Femur (tissue), 1 donor: ENCODE results near the gene RNF19B.
"Not testable (repeated sequence)": the region's sequence is repeated elsewhere in the genome, so short reads cannot be mapped to it uniquely, and the experiment has no call there.

Experiments
- DNase-seq: peaks from one replicate; pipeline ENCODE4 v3.0.0-alpha.2; 2017

RNF19B gene

GRCh38 chr1:32929366-32929765 is 35.2 kb downstream of the RNF19B start:
- DNase-seq, result no peak

- no peak for DNase-seq
Measured at GRCh38 chr1:32928715-32929114, 35.9 kb downstream of the RNF19B start.

GRCh38 chr1:32928285-32928684 is 36.3 kb downstream of the RNF19B start:
- DNase-seq, result no peak

GRCh38 chr1:32927441-32927840 is 37.2 kb downstream of the RNF19B start:
- no peak for DNase-seq

GRCh38 chr1:32926562-32926961 is 38.0 kb downstream of the RNF19B start:
- DNase-seq, result no peak

GRCh38 chr1:32925403-32926162 is 39.0 kb downstream of the RNF19B start:
- DNase-seq, result peak; percentile 44

GRCh38 chr1:32924881-32925344 is 39.7 kb downstream of the RNF19B start:
- no peak for DNase-seq

- no peak for DNase-seq
Measured at GRCh38 chr1:32920833-32921232, 43.8 kb downstream of the RNF19B start.

GRCh38 chr1:32919811-32920733 is 44.5 kb downstream of the RNF19B start:
- DNase-seq, result no peak

- DNase-seq, result no peak
Measured at GRCh38 chr1:32918179-32918578, 46.4 kb downstream of the RNF19B start.

GRCh38 chr1:32917521-32917920 is 47.1 kb downstream of the RNF19B start:
- no peak for DNase-seq

GRCh38 chr1:32915766-32916706 is 48.6 kb downstream of the RNF19B start:
- no peak for DNase-seq

GRCh38 chr1:32910319-32910718 is 54.3 kb downstream of the RNF19B start:
- DNase-seq, result no peak

GRCh38 chr1:32907435-32907834 is 57.2 kb downstream of the RNF19B start:
- no peak for DNase-seq

- DNase-seq, result no peak
Measured at GRCh38 chr1:32906654-32907053, 58.0 kb downstream of the RNF19B start.

- DNase-seq, result not testable (repeated sequence)
Measured at GRCh38 chr1:32905588-32905987, 59.0 kb downstream of the RNF19B start.

GRCh38 chr1:32904797-32905196 is 59.8 kb downstream of the RNF19B start:
- DNase-seq, result no peak

GRCh38 chr1:32903991-32904785 is 60.4 kb downstream of the RNF19B start:
- DNase-seq, result no peak

GRCh38 chr1:32902535-32902920 is 62.1 kb downstream of the RNF19B start:
- DNase-seq, result no peak

- no peak for DNase-seq
Measured at GRCh38 chr1:32901823-32902534, 62.6 kb downstream of the RNF19B start.
